ENCODE data around the gene JUP.

Gene JUP

GRCh38 chr17:41748275-41748674, 38.2 kb downstream of the JUP start:
- ChIA-PET CTCF (no interaction called here), POLR2A (interaction anchor here (0.6 kb wide), 1 partner anchor 14 kb away, joined by 3 read pairs; no protein-coding TSS in a partner anchor)
- DNase-seq (ENCODE audit: extremely low spot score): no peak
- TF ChIP-seq CTCF (IDR thresholded peaks at IDR 0.05; ENCODE audit: control extremely low read depth, extremely low read depth, low read depth, missing control alignments): no peak

- ChIA-PET CTCF (interaction anchor here (1.5 to 2.9 kb wide), 3 partner anchors 45 to 60 kb away, joined by 4 to 24 read pairs (median 4); partner anchors contain the start of gene JUP), POLR2A (no interaction called here)
- no peak for DNase-seq (ENCODE audit: extremely low spot score)
- TF ChIP-seq CTCF (IDR thresholded peaks at IDR 0.05; ENCODE audit: control extremely low read depth, extremely low read depth, low read depth, missing control alignments): no peak
Measured at GRCh38 chr17:41741709-41742108, 44.8 kb downstream of the JUP start.

- no peak for TF ChIP-seq CTCF (IDR thresholded peaks at IDR 0.05; ENCODE audit: control extremely low read depth, extremely low read depth, low read depth, missing control alignments)
Measured at GRCh38 chr17:41740506-41740905, 46.0 kb downstream of the JUP start.

GRCh38 chr17:41739661-41740352, 46.7 kb downstream of the JUP start:
- no peak for DNase-seq (ENCODE audit: extremely low spot score)
- no peak for TF ChIP-seq CTCF (IDR thresholded peaks at IDR 0.05; ENCODE audit: control extremely low read depth, extremely low read depth, low read depth, missing control alignments)
- POLR2A ChIA-PET: no interaction called here
- CTCF ChIA-PET: interaction anchor here (1.3 to 2.9 kb wide), 2 partner anchors 49 to 61 kb away, joined by 4 to 24 read pairs; no protein-coding TSS in a partner anchor

More at GRCh38 chr17:41740506-41740905, 46.0 kb downstream of the JUP start:
- CTCF ChIA-PET: interaction anchor here (1.3 to 2.9 kb wide), 3 partner anchors 46 to 61 kb away, joined by 4 to 24 read pairs (median 4); partner anchors contain the start of gene JUP
- no peak for DNase-seq (ENCODE audit: extremely low spot score)
- POLR2A ChIA-PET: no interaction called here

GRCh38 chr17:41738801-41739112, 47.8 kb downstream of the JUP start:
- no peak for TF ChIP-seq CTCF (IDR thresholded peaks at IDR 0.05; ENCODE audit: control extremely low read depth, extremely low read depth, low read depth, missing control alignments)
- DNase-seq (ENCODE audit: extremely low spot score): no peak
- CTCF ChIA-PET: no interaction called here
- POLR2A ChIA-PET: no interaction called here

GRCh38 chr17:41738077-41738800, 48.3 kb downstream of the JUP start:
- ChIA-PET POLR2A (no interaction called here), CTCF (interaction anchor here (0.6 to 4.7 kb wide), 22 partner anchors 9 to 378 kb away, joined by 3 to 53 read pairs (median 4); partner anchors contain the start of genes JUP, NT5C3B and P3H4)
- peak; percentile 99 for TF ChIP-seq CTCF (IDR thresholded peaks at IDR 0.05; ENCODE audit: control extremely low read depth, extremely low read depth, low read depth, missing control alignments)
- peak; percentile 93 for DNase-seq (ENCODE audit: extremely low spot score)
